ENCODE data around the gene OOSP2.
"Not testable (repeated sequence)": the region's sequence is repeated elsewhere in the genome, so short reads cannot be mapped to it uniquely, and the experiment has no call there.

Gene OOSP2

GRCh38 chr11:60040109-60040508 lies at the start of gene OOSP2:
TSS of gene OOSP2 (plus strand) at chr11:60040409. CDS start at chr11:60040460, 51 bp downstream.
- DNase-seq (ENCODE audit: low spot score) = no peak

GRCh38 chr11:59990421-59990820 lies 49.8 kb upstream of the OOSP2 start:
- DNase-seq (ENCODE audit: low spot score) = no peak

GRCh38 chr11:59992425-59992824 lies 47.8 kb upstream of the OOSP2 start:
- DNase-seq (ENCODE audit: low spot score) = no peak

GRCh38 chr11:59997800-59998199 lies 42.4 kb upstream of the OOSP2 start:
- DNase-seq (ENCODE audit: low spot score) = no peak

- no peak for DNase-seq (ENCODE audit: low spot score)
Measured at GRCh38 chr11:59999691-60000090, 40.5 kb upstream of the OOSP2 start.

GRCh38 chr11:60003729-60004128 lies 36.5 kb upstream of the OOSP2 start:
- DNase-seq (ENCODE audit: low spot score) = no peak

- DNase-seq (ENCODE audit: low spot score) = no peak
Measured at GRCh38 chr11:60005360-60005759, 34.8 kb upstream of the OOSP2 start.

- DNase-seq (ENCODE audit: low spot score) = no peak
Measured at GRCh38 chr11:60016881-60017280, 23.3 kb upstream of the OOSP2 start, which contains the start of gene OOSP4B. TSS of gene OOSP4B (plus strand) at chr11:60017181.

GRCh38 chr11:60018058-60018457 lies 22.2 kb upstream of the OOSP2 start:
- DNase-seq (ENCODE audit: low spot score) = no peak

- DNase-seq (ENCODE audit: low spot score) = not testable (repeated sequence)
Measured at GRCh38 chr11:60020376-60020775, 19.8 kb upstream of the OOSP2 start.

- no peak for DNase-seq (ENCODE audit: low spot score)
Measured at GRCh38 chr11:60029015-60029632, 11.1 kb upstream of the OOSP2 start.

GRCh38 chr11:60050422-60050821 lies 10.2 kb downstream of the OOSP2 start:
- not testable (repeated sequence) for DNase-seq (ENCODE audit: low spot score)

- not testable (repeated sequence) for DNase-seq (ENCODE audit: low spot score)
Measured at GRCh38 chr11:60050839-60051238, 10.6 kb downstream of the OOSP2 start.

- no peak for DNase-seq (ENCODE audit: low spot score)
Measured at GRCh38 chr11:60056349-60056969, 16.2 kb downstream of the OOSP2 start, which contains the start of gene MS4A3. TSS of gene MS4A3 (plus strand) at chr11:60056665. CDS start at chr11:60061161, 4,496 bp downstream.

GRCh38 chr11:60059052-60059451 lies 18.8 kb downstream of the OOSP2 start:
- DNase-seq (ENCODE audit: low spot score) = no peak

GRCh38 chr11:60059521-60060240 lies 19.5 kb downstream of the OOSP2 start:
- DNase-seq (ENCODE audit: low spot score) = no peak

- DNase-seq (ENCODE audit: low spot score) = no peak
Measured at GRCh38 chr11:60064111-60064510, 23.9 kb downstream of the OOSP2 start.

GRCh38 chr11:60065801-60066200 lies 25.6 kb downstream of the OOSP2 start:
- no peak for DNase-seq (ENCODE audit: low spot score)

- DNase-seq (ENCODE audit: low spot score) = no peak
Measured at GRCh38 chr11:60069450-60069849, 29.2 kb downstream of the OOSP2 start.

- DNase-seq (ENCODE audit: low spot score) = not testable (repeated sequence)
Measured at GRCh38 chr11:60071644-60072043, 31.4 kb downstream of the OOSP2 start.

GRCh38 chr11:60077216-60077817 lies 37.1 kb downstream of the OOSP2 start:
- no peak for DNase-seq (ENCODE audit: low spot score)

GRCh38 chr11:60077981-60078380 lies 37.8 kb downstream of the OOSP2 start:
- DNase-seq (ENCODE audit: low spot score) = no peak

- DNase-seq (ENCODE audit: low spot score) = no peak
Measured at GRCh38 chr11:60078745-60079144, 38.5 kb downstream of the OOSP2 start.
